OCI-LY7 (cell line): ENCODE data around the gene TM9SF3. TPM values are rescaled to one million over a fixed set of nuclear protein-coding genes. Genes with fewer than 3 reads are reported as not detected.

Experiments
- BruUV-seq: library from RNA; stranded (reverse); fragments of 400-500 nt; replicated peaks from 2 replicates; lab custom pipeline; 2021; lab: Mats Ljungman, UMichigan
- CTCF ChIA-PET: fragments of 300-600 bp; sonication (Branson Sonifier 250); formaldehyde crosslinking; loops from one replicate; lab custom pipeline; 2022; ENCODE audit warnings: antibody characterized with exemption; ENCODE audit not compliant: unreplicated experiment; lab: Charles Lee
- POLR2A ChIA-PET: fragments of 300-600 bp; sonication (Branson Sonifier 250); formaldehyde crosslinking; loops from one replicate; lab custom pipeline; 2022; ENCODE audit warnings: antibody characterized with exemption; lab: Charles Lee
- DNase-seq: peaks from one replicate; pipeline ENCODE4 v3.0.0-alpha.2; 2015; ENCODE audit warnings: low spot score
- H2AFZ ChIP-seq: fragments of 200-600 bp; sonication (generic), shearing (Covaris generic); 2 replicates; pipeline ENCODE4 v1.6.1; 2014; ENCODE audit warnings: mild to moderate bottlenecking, antibody characterized with exemption, low read length, moderate library complexity
- H3K27ac ChIP-seq: fragments of 200-600 bp; sonication (generic); 2 replicates; pipeline ENCODE4 v1.5.1; 2014; ENCODE audit warnings: mixed run types, low read depth, mild to moderate bottlenecking, moderate library complexity, low read length, inconsistent platforms; ENCODE audit not compliant: poor library complexity, severe bottlenecking
- H3K36me3 ChIP-seq: fragments of 200-600 bp; sonication (generic); 2 replicates; pipeline ENCODE4 v1.6.1; 2014; ENCODE audit warnings: mild to moderate bottlenecking, antibody characterized with exemption, low read length, moderate library complexity, mixed read lengths; ENCODE audit not compliant: insufficient read depth
- H3K4me1 ChIP-seq: fragments of 200-600 bp; sonication (generic); 2 replicates; pipeline ENCODE4 v1.5.1; 2014; ENCODE audit warnings: mild to moderate bottlenecking, low read length; ENCODE audit not compliant: insufficient read depth, poor library complexity, severe bottlenecking
- H3K4me2 ChIP-seq: fragments of 200-600 bp; sonication (generic); 2 replicates; pipeline ENCODE4 v1.6.1; 2014; ENCODE audit warnings: mild to moderate bottlenecking, low read length
- H3K4me3 ChIP-seq: fragments of 200-600 bp; sonication (generic); 2 replicates; pipeline ENCODE4 v1.5.1; 2014; ENCODE audit warnings: mild to moderate bottlenecking, low read depth, low read length; ENCODE audit not compliant: poor library complexity, severe bottlenecking
- H3K79me2 ChIP-seq: fragments of 200-600 bp; sonication (generic); 2 replicates; pipeline ENCODE4 v1.6.1; 2016; ENCODE audit warnings: low read depth, mild to moderate bottlenecking, low read length, moderate library complexity, mixed read lengths; ENCODE audit not compliant: insufficient read depth
- H3K9me2 ChIP-seq: fragments of 200-600 bp; sonication (generic); 2 replicates; pipeline ENCODE4 v1.6.1; 2016; ENCODE audit warnings: mild to moderate bottlenecking, low read length, mixed read lengths; ENCODE audit not compliant: insufficient read depth
- H3K9me3 ChIP-seq: fragments of 200-600 bp; sonication (generic); 2 replicates; pipeline ENCODE4 v1.6.1; 2014; ENCODE audit warnings: mild to moderate bottlenecking, mixed run types, low read length, mixed read lengths
- H4K20me1 ChIP-seq: fragments of 200-600 bp; sonication (generic); 2 replicates; pipeline ENCODE4 v1.6.1; 2014; ENCODE audit warnings: mild to moderate bottlenecking, antibody characterized with exemption, low read length, moderate library complexity, mixed read lengths; ENCODE audit not compliant: insufficient read depth
- CTCF ChIP-seq: fragments of 200-600 bp; sonication (generic); conservative IDR thresholded peaks from 2 replicates; pipeline ENCODE4 v1.5.1; 2014; ENCODE audit warnings: mild to moderate bottlenecking, antibody characterized with exemption, low read length, moderate library complexity, mixed read lengths
- EZH2phosphoT487 ChIP-seq: fragments of 200-600 bp; sonication (generic); IDR thresholded peaks from 2 replicates; pipeline ENCODE4 v1.6.1; 2018; ENCODE audit warnings: low read depth, borderline replicate concordance, mild to moderate bottlenecking, mixed run types, antibody characterized with exemption, low read length, moderate library complexity, mixed read lengths
- intact Hi-C: fragments of 100-400 bp; cut with micrococcal nuclease; formaldehyde crosslinking; loops from one replicate; pipeline ENCODE4 v1.10.0; 2022; ENCODE audit not compliant: unreplicated experiment
- total RNA-seq, 2 experiments: library from RNA; depleted of rRNA in 1 of 2; stranded (reverse); fragments of >200 nt in 1 of 2; shearing (Covaris generic) in 1 of 2; gene quantifications; 2 replicates each; pipeline ENCODE4 v1.2.3, GENCODE V29; 2014 to 2022

Gene TM9SF3
- total RNA-seq, 2 experiments from 2014 or later = 23.0 to 88.8 TPM

DNA sequence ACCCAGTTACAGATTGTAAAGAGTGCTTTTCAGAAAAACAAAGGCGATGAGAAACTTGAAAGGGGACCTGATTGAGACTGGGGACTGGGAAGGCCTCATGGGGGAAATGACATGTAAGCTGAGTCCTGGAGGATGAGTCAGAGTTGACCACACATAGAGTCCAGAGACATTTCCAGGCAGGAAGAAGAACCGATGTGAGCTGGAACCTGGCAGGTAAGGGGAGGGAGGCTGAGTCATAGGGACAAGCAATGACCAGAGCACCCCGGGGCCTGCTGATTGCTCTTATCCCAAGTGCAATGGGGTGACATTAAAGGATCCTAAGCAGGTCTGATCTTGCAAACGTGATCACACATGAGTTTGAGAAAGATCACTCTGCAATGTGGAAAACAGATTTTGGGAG is 84.8 kb downstream of the TM9SF3 start:
- Histone ChIP-seq H3K4me2 (no peak overlapping the region), H3K9me2 (no peaks in the 10 kb centered on the region), H3K27ac (no peak overlapping the region), H3K4me3 (no peak overlapping the region), H3K79me2 (no peaks in the 10 kb centered on the region), H2AFZ (no peak overlapping the region), H3K36me3 (no peaks in the 10 kb centered on the region), H3K9me3 (no peaks in the 10 kb centered on the region), H3K4me1 (no peaks in the 10 kb centered on the region), H4K20me1 (no peaks in the 10 kb centered on the region)
- BruUV-seq = no TSS peak
- TF ChIP-seq CTCF (no peak), EZH2phosphoT487 (no peak)
- ChIA-PET POLR2A (interaction anchor here (0.6 to 1.0 kb wide), 2 partner anchors 14 to 621 kb away, joined by 3 read pairs; no protein-coding TSS in a partner anchor), CTCF (no interaction called here)
- no peak for DNase-seq
- intact Hi-C loops = no loop called here

GRCh38 chr10:96500519-96500918 is 86.3 kb downstream of the TM9SF3 start:
- intact Hi-C loops = no loop called here
- H3K27ac ChIP-seq = no peak overlapping the region
- TF ChIP-seq EZH2phosphoT487 (no peak), CTCF (no peak)
- ChIA-PET POLR2A (interaction anchor here (0.7 kb wide), 2 partner anchors 59 to 269 kb away, joined by 3 read pairs; no protein-coding TSS in a partner anchor), CTCF (no interaction called here)
- no peak overlapping the region for H2AFZ ChIP-seq
- no peaks in the 10 kb centered on the region for H3K4me1 ChIP-seq
- H4K20me1 ChIP-seq = no peaks in the 10 kb centered on the region
- DNase-seq = no peak
- H3K36me3 ChIP-seq = no peaks in the 10 kb centered on the region
- no peaks in the 10 kb centered on the region for H3K9me3 ChIP-seq
- H3K9me2 ChIP-seq = no peaks in the 10 kb centered on the region
- no peaks in the 10 kb centered on the region for H3K79me2 ChIP-seq
- no peak overlapping the region for H3K4me2 ChIP-seq
- BruUV-seq = no TSS peak
- no peak overlapping the region for H3K4me3 ChIP-seq

DNA sequence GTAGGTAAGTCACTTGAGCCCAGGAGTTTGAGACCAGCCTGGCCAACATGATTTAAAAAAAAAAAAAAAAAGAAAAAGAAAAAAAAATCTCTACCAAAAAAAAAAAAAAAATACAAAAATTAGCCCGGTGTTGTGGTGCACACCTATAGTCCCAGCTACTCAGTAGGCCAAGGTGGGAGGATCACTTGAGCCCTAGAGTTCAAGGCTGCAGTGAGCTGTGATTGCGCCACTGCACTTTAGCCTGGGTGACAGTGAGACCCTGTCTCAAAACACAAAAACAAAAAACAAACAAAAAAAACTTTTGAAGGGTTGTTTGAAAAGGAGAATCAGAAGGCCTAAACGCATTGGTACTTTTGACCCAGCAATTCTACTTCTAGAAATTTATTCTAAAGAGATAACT is 86.8 kb downstream of the TM9SF3 start:
- intact Hi-C loops = no loop called here
- POLR2A ChIA-PET = interaction anchor here (0.7 kb wide), 2 partner anchors 58 to 269 kb away, joined by 3 read pairs; no protein-coding TSS in a partner anchor
- Histone ChIP-seq H3K9me2 (no peaks in the 10 kb centered on the region), H3K4me2 (no peak overlapping the region), H3K27ac (no peak overlapping the region), H3K36me3 (no peaks in the 10 kb centered on the region), H2AFZ (no peak overlapping the region), H3K9me3 (no peaks in the 10 kb centered on the region), H3K79me2 (no peaks in the 10 kb centered on the region), H3K4me1 (no peaks in the 10 kb centered on the region), H4K20me1 (no peaks in the 10 kb centered on the region), H3K4me3 (no peak overlapping the region)
- no TSS peak for BruUV-seq
- DNase-seq = no peak
- TF ChIP-seq EZH2phosphoT487 = no peak
- TF ChIP-seq CTCF = no peak
- CTCF ChIA-PET = no interaction called here
